Skin epidermis (tissue), 12 donors: ENCODE data around the gene FBN2.
"Not testable (repeated sequence)": the region's sequence is repeated elsewhere in the genome, so short reads cannot be mapped to it uniquely, and the experiment has no call there.

Experiments
- H3K27ac ChIP-seq, 21 experiments: fragments of 200-600 bp; sonication (generic) in 11 of 21; one replicate each; pipeline ENCODE4 v1.5.0; 2020; ENCODE audit warnings: mild to moderate bottlenecking in 3 of 21, inconsistent platforms in 2 of 21, moderate library complexity in 2 of 21
- H3K4me3 ChIP-seq, 7 experiments: fragments of 200-600 bp; sonication (generic) in 2 of 7; one replicate each; pipeline ENCODE4 v1.5.0; 2020; ENCODE audit warnings: inconsistent platforms in 2 of 7, mild to moderate bottlenecking in 2 of 7, moderate library complexity in 1 of 7

FBN2 gene

DNA sequence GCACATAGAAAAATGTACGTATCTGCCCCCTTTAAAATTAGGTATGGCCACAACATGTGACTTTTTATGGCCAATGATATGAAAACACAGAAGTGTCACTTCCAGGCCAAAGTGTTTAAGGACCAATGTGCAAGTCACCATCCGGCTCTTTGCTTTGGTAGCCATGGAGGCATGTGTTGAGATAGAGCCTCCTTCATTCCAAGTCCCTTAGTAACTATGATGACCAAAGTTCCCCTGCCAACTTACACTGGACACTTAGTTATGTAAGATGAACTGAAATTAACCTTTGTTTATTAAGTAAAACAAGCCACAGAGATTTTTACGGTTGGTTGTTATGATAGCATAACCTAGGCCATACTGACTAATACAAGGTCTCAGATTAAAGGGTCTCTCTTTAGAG lies 51.0 kb downstream of the FBN2 start:
- no peak overlapping the region for H3K4me3 ChIP-seq
- H3K27ac ChIP-seq = no peak overlapping the region

DNA sequence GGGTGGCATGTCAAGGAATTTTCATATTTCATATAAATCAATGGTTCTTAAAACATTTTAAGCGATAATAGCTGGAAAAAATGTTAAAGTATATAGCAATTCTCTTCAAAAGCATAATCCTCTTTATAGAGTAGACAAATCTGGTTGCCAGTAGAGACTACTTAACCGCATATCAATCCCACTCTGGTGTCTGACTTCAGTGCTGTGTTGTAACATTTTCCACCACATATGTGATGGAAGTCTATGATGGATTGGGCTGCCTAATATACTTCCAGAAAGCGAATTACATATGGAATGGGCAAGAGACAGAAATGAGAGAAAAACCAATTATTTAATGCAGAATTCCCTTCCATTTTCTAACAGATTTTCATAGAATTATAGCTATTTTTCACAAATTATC lies 54.3 kb downstream of the FBN2 start:
- no peak overlapping the region for H3K4me3 ChIP-seq

DNA sequence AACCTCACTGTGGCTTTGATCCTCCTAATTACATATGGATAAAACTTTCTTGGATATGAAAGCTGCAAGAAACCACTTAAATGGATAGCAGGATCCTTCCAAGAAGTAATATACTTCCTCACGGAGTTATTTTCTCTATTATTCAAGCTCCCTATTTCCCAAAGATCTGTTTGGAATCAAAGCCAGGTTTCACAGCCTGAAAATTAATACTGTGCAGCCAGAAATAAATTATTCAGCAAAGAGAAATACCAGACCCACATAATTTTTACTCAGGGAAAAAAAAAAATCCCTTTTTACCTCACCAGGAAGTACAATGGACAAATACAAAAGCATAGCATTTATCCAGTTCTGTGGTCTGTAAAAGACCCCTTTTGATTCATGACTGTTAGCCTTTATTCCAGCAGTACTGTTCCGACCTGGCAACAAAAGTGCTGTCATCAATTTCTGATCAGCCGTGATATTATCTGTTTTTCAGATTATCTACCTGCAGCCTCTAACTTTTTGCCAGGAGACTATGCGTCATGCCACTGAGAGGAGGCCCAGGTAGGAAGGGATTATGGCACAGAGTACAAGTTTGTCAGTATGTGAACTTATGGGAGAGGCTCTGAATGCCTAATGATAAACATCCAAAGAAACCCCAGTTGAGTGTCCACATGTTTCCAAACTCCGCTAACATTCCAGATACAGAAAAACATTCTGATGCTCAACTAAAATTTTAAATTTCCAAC lies 57.0 kb downstream of the FBN2 start:
- H3K4me3 ChIP-seq = no peak overlapping the region
- no peak overlapping the region for H3K27ac ChIP-seq

More for the DNA sequence above, 54.3 kb downstream of the FBN2 start:
- no peak overlapping the region for H3K27ac ChIP-seq

DNA sequence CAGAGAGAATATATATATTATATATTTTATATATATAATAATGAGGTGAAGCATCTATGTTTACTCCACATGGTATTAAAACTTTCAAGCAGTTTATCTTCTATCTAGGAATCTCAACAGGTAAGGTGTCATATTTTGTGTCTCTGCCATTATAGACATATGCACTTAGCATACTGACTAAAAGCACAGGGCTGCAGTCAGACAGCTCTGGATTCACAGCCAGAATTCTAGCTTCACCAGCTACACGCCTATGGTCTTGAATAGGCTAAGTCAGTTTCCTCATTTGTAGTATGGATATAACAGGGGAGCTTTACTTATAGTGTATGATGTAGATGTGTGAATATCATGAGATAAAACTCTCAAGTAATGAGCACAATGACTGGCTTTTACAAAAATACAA lies 57.9 kb downstream of the FBN2 start:
- no peak overlapping the region for H3K27ac ChIP-seq

DNA sequence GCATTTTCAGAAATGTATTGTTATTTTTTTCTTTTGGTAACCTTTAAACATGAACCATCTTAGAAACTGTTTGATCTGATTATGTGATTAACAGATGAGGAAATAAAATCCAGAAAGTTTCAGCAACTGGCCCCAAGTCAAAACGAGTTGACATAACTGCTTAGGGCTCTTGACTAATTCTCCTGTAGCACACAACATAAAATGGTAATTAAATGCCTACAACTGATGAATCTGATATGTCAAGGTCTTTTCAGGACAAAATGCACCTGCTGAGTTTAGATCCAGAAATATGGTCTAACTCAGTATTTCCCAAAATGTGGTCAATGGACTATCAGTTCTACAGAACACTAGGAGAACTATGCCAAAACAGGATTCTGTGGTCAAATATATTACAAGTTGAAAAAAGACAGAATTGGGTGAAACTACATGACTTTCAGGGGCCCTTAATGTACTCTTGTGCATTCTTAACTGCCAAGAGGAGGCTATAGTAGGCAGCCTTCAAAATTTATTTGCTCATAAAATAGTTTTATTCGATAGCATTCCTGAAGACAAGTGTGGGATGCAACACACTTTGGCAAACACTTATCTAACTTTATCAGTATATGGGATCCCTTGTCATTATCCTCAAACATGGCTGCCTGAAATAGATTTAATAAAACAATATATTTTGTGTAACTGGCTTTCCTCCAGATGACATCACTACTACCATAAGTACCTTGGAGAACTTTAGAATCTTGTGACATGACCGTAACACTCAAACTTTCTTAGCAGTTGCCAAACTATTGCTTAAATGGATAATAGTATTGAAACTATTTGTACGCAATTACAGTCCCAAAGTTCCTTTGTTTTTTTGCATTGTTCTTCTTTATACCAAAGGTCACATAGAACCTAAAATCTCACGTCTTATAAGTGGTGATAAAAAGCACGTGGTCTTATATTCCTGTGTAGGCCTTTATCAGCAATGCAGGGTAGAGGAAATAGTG lies 59.4 kb downstream of the FBN2 start:
- Histone ChIP-seq H3K27ac (no peak overlapping the region), H3K4me3 (no peak overlapping the region)

More for the DNA sequence above, 57.9 kb downstream of the FBN2 start:
- no peak overlapping the region for H3K4me3 ChIP-seq

DNA sequence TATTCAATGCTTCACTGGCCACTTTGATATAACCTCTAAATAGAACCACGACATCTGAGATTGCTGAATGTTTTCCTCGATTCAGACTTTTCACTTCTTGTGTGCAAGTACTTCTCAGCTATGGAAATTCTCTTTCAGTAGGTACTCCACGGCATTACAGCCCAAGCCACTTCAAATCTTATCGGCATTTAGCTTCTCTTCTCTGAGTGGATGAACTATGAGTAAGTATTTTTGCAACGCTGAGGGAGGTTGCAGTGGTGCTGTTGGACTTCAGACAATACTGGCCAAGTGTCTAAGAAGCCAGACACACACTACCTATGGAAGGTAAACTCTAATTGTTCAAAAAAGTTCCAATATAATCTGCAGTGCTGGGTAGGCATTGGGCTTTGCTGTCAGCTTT lies 60.1 kb downstream of the FBN2 start:
- H3K4me3 ChIP-seq = no peak overlapping the region
- H3K27ac ChIP-seq = no peak overlapping the region

DNA sequence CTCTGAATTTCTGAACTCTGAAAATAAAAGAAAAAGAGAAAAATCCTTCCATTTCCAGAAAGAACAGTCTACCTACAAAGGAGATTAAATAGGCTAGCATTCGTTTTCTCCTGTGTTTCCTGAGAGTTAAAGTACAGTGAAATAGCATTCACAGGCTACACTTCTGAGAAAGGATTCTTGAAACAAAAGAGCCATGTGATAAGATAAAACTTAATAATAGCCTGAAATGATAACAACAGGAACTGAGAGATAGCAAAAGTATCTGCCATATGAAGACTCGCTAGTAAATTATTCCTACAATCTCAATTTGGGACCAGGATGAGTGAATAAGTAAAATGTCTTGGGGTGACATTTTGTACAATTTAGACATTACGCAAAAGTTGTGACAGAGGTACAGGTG lies 62.4 kb downstream of the FBN2 start:
- H3K27ac ChIP-seq = no peak overlapping the region

DNA sequence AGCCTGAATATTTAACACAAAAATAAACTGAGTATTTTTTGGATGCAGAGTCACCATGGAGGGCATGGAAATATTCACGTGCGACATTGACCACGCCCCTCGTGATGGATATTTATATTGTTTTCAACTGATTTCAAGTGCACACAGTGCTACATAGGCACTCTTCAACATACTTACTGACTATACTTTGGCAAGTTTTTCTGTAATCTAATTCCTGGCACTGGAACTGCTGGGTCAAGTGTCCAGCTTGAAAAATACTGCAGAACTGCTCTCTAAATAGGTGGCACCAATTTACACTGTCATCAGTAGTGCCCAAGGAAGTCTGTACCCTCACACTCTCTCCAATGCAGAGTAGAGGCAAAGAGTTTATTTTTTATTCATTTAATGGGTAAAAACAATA lies 65.1 kb downstream of the FBN2 start:
- Histone ChIP-seq H3K27ac (no peak overlapping the region), H3K4me3 (no peak overlapping the region)

More for the DNA sequence above, 62.4 kb downstream of the FBN2 start:
- no peak overlapping the region for H3K4me3 ChIP-seq

DNA sequence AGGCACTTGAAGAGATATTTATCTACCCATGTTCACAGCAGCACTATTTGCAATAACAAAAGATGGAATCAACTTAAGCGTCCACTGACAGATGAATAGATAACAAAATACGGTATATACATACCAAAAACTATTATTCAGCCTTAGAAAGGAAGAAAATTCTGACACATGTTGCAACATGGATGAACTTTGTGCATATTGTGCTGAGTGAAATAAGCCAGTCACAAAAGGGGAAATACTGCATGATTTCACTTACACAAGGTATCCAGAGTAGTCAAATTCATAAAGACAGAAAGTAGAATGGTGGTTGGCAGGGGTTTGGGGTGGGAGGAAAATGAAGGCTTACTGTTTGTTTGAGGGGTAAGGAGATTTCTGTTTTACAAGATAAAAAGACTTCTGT lies 66.0 kb downstream of the FBN2 start:
- H3K27ac ChIP-seq = no peak overlapping the region
- H3K4me3 ChIP-seq = no peak overlapping the region

DNA sequence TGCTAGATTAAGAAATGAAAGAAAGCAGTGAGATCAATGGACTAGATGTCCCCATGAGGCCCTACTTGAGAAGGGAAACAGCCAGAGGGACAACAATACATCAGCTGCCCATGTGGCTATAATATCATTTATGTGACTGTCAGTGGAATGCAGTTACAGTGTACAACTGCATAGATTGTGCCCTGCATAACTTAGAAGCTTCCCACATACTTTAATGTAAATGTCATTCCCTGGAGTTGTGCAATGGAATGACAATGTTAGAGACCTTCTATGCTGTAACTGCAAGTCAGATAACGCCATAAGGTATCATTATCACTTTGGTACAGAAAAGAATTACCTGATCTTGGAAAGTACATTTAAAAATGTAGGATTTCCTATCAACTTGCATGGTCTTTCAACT lies 67.4 kb downstream of the FBN2 start:
- Histone ChIP-seq H3K4me3 (no peak overlapping the region), H3K27ac (no peak overlapping the region)

DNA sequence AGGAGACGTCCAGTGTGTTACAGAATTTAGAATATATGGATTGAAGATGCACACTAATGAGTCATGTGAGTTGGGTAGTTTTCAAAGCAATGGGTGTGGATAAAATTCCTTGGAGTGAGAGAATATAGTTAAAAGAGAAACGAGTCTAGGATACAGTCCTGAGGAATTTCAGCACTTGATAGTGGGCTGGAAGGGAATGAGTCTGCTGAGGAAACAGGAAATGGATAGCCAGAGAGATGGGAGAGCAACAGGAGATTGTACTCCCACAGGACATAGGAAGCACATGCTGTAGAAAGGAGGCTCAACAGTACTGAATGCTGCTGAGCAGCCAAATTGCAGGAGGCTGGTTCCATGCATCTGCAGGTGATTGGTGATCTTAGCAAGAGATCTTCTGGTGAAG lies 68.1 kb downstream of the FBN2 start:
- no peak overlapping the region for H3K27ac ChIP-seq
- no peak overlapping the region for H3K4me3 ChIP-seq

DNA sequence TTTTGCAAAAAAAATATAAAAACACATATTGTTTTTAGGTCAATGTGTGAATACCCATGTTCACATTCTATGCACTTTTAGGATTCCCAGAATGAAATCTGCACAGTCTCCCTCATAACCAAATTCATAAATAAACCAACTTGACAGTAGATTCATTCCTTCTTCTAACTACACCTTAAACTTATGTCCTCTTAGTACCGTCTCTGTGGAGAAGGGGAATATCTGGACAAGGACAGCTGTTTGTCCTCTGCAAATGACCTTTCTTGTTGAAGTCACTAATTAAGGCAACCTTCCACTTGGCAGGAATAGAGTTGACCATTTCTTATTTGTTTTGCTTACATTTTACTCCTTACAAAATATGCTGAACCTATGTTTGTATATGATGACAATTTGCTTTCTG lies 71.1 kb downstream of the FBN2 start:
- H3K27ac ChIP-seq = no peak overlapping the region
- H3K4me3 ChIP-seq = no peak overlapping the region

DNA sequence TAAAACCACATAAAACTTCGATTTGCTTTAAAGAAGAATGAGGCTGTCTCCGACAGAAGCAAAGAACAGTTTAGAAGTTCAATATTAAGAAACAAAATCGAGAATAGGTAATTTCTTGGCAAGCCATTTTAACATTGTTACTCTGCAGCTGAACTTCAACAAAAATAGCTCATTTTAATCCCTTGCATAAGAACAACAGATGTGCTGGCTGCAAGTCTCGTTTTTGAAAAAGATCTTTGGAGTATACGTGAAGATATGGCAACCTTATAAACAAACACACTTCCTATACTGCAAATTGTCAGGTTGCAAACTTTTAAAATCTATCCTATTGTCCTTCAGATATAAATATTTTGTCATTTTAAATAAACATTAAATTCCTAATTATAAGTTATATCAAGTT lies 71.5 kb downstream of the FBN2 start:
- no peak overlapping the region for H3K27ac ChIP-seq
- H3K4me3 ChIP-seq = no peak overlapping the region

DNA sequence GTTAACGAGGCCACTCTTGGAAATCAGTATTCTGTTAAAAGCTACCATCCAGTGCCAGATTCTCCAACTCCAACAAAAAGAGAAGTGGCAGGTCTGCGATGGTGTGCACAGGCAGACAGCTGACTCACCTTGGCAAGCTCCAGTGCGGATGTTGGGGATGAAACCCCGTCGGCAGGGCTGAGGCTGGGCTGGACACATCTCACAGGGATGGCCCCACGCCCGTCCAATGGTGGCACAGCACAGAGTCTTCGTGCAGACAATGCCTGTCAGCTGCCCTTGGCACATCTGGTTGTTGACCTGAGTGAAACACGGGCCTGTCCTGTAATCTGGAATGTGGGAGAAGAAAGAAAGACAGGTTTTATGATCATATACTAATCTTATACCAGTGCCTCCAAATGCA lies 73.4 kb downstream of the FBN2 start:
- Histone ChIP-seq H3K4me3 (no peak overlapping the region), H3K27ac (no peak overlapping the region)

DNA sequence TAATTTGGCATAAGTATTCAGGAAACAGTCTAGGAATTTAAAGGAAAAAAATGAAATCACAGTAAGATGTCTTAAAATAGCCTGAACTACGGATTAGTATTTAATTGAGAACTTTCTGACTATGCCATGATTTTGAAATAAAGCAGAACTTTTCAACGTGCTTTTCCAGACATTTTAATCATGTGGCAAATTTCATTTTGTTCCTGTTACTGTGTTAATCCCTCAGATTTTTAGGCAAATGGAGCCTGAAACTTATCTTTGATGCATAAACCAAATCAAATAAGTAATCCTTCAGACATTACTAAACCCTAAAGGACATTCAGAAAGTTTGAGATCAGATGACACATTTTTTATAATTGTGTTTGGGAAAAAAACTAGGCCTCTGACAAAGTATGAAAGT lies 75.7 kb downstream of the FBN2 start:
- no peak overlapping the region for H3K27ac ChIP-seq
- no peak overlapping the region for H3K4me3 ChIP-seq

DNA sequence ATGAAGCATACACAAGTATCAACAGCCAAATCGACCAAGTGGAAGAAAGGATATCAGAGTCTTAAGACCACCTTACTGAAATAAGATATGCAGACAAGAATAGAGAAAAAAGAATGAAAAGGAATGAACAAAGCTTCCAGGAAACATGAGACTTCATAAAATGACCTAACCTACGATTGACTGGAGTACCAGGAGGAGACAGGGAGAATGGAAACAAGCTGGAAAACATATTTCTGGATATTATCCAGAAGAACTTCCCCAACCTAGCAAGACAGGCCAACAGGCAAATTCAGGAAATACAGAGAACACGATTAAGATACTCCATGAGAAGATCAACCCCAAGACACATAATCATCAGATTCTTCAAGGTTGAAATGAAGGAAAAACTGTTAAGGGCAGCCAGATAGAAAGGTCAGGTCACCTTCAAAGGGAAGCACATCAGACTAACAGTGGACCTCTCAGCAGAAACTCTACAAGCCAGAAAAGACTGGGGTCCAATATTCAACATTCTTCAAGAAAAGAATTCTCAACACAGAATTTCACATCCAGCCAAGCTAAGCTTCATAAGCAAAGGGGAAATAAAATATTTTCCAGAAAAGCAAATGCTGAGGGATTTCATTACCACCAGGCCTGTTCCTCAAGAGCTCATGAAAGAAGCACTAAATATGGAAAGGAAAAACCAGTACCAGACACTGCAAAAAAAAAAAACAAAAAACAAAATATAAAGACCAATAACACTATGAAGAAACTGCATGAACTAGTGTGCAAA lies 80.7 kb downstream of the FBN2 start:
- not testable (repeated sequence) for H3K27ac ChIP-seq, H3K4me3 ChIP-seq

DNA sequence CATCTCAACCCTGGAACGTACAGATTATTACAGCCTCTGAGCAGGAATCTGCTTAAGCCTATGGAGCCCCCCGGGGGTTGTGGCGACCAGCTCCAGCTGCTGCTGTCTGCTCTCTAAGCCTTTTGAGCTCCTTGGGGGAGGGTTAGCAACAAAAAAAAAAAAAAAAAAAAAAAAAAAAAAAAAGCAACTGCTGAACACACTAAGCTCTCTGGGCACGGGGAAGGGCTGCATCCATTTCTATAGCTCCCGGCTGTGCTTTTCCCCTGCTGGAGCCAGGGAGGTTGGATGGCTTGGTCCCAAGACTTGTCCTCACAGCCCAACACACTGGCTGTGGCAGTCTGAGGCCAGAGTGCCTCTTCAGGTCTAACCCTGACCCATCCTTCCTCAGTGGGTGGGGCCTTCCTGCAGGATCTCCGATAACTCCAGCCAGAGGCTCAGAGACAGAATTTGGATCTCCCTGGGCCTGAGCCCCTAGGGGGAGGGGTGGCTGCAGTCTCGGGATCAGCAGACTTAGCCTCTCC lies 82.1 kb downstream of the FBN2 start:
- H3K27ac ChIP-seq = no peak overlapping the region
- no peak overlapping the region for H3K4me3 ChIP-seq

DNA sequence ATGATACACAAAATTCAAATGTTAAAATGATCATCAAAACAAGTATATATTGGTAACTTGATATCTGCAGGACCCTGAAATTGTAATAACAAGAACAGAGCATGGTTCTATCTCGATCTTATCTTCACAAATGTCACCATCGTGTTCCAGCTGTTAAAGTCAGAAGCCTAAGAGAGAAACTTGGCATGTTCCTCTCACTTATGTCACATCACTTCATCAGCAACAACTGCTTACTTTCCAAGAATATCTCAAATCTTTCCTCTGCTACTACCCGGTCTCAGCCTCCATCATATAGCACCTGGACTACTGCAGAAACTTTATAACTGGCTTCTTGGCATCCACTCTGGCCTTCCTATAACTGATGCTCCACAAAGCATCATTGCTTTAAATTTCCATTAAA lies 84.9 kb downstream of the FBN2 start:
- H3K4me3 ChIP-seq = no peak overlapping the region
- H3K27ac ChIP-seq = no peak overlapping the region

DNA sequence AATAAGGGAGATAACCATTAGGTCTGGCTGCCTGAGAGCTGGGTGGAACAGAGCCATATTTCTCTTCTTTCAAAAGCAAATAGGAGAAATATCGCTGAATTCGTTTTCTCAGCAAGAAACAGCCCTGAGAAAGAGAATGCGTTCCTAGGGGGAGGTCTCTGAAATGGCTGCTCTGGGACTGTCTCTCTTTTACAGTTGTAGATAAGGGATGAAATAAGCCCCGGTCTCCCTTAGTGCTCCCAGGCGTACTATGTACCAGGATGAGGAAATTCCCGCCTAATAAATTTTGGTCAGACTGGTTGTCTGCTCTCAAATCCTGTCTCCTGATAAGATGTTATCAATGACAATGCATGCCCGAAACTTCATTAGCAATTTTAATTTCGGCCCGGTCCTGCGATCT lies 90.8 kb downstream of the FBN2 start:
- H3K4me3 ChIP-seq, H3K27ac ChIP-seq: not testable (repeated sequence)

DNA sequence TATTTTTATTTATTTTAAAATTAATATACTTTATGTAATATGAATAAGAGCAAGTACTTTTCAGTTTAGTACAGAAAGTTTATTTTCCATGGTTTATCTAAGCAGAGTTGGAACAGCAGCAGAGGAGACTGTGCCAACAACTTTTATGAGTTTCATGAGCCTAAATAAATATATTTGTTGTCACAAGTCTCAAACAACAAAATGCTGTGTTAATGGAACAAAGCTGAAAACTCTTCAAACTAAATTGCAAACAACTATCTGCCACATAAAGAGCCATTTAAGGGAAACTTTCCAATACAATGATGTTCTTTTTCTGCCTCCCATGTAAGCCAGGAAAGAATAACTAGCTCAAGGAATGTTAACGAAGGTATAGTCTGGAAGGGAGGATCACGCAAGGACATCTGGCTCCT lies 96.1 kb downstream of the FBN2 start:
- no peak overlapping the region for H3K27ac ChIP-seq
- no peak overlapping the region for H3K4me3 ChIP-seq
